ENCODE data around the gene TESPA1. TPM values are rescaled to one million over a fixed set of nuclear protein-coding genes. Genes with fewer than 3 reads are reported as not detected.
A peak's percentile ranks its signal among the peaks of the same experiment; 100 is the strongest.

Gene TESPA1
- total and polyA plus RNA-seq, 9 of the 15 experiments (the other 6 are each of a cell fraction or from before 2014, with no cell fraction given), result 0.72 to 7.1 (median 2.4) TPM

GRCh38 chr12:55019784-55020183, 35.2 kb upstream of the TESPA1 start, which contains the start of gene NEUROD4 (continued):
- no peak for TF ChIP-seq BCLAF1 (IDR thresholded peaks at IDR 0.05; ENCODE audit: borderline replicate concordance in 1 of 2, control insufficient read depth in 1 of 2, low read depth in 2 of 2, low read length in 1 of 2)
- TF ChIP-seq RBM15 (IDR thresholded peaks at IDR 0.05; ENCODE audit: insufficient read depth, low read length), result no peak
- TF ChIP-seq ZNF384 (IDR thresholded peaks at IDR 0.05; ENCODE audit: low read depth, low read length), result no peak
- TF ChIP-seq SNIP1 (IDR thresholded peaks at IDR 0.05; ENCODE audit: low read depth), result no peak
- TF ChIP-seq TCF7L2 (IDR thresholded peaks at IDR 0.05; ENCODE audit: low read depth, low read length), result no peak
- TF ChIP-seq CHD2 (IDR thresholded peaks at IDR 0.05; ENCODE audit: low read depth, low read length), result no peak
- TF ChIP-seq AFF4 (CRISPR knock-in tag; IDR thresholded peaks at IDR 0.05), result no peak
- TF ChIP-seq TFE3 (CRISPR knock-in tag; IDR thresholded peaks at IDR 0.05), result no peak
- no peak for TF ChIP-seq MEF2D (tag; conservative IDR thresholded peaks at IDR 0.05; ENCODE audit: low read depth)
- TF ChIP-seq ARID4B (CRISPR knock-in tag; IDR thresholded peaks at IDR 0.05), result peak; percentile 94
- no peak for TF ChIP-seq MAX (CRISPR knock-in tag; IDR thresholded peaks at IDR 0.05)
- TF ChIP-seq ZBTB7A (IDR thresholded peaks at IDR 0.05; ENCODE audit: borderline replicate concordance, control insufficient read depth, low read depth, low read length), result no peak
